SK-N-SH treated with all-trans-retinoic acid at 6 μM for 48 hours (cell line): ENCODE measurements around the gene VPS9D1.

Source experiments
- ATAC-seq: fragments of 200-7000 bp; cut with Tn5 transposase; 3 replicates; pipeline ENCODE4 v1.9.1; 2020; ENCODE audit warnings: mild to moderate bottlenecking, moderate library complexity
- ARNTL ChIP-seq: fragments of 450-650 bp; formaldehyde crosslinking; IDR thresholded peaks from 2 replicates; pipeline ENCODE4 v1.5.0; 2020; ENCODE audit warnings: low read depth, mild to moderate bottlenecking, moderate library complexity, borderline replicate concordance
- BACH2 ChIP-seq: fragments of 250-450 bp; sonication (Bioruptor Pico); IDR thresholded peaks from 2 replicates; pipeline ENCODE4 v1.9.0; 2021; ENCODE audit warnings: mild to moderate bottlenecking, borderline replicate concordance
- CSDC2 ChIP-seq: fragments of 250-450 bp; sonication (Bioruptor Pico); IDR thresholded peaks from 2 replicates; pipeline ENCODE4 v1.5.0; 2020; ENCODE audit warnings: mild to moderate bottlenecking, moderate library complexity
- ESRRG ChIP-seq: fragments of 250-450 bp; sonication (Bioruptor Pico); IDR thresholded peaks from 2 replicates; pipeline ENCODE4 v1.6.1; 2021; ENCODE audit warnings: mild to moderate bottlenecking
- GLIS3 ChIP-seq: fragments of 250-450 bp; sonication (Bioruptor Pico); IDR thresholded peaks from 2 replicates; pipeline ENCODE4 v1.5.0; 2020; ENCODE audit warnings: mild to moderate bottlenecking, moderate library complexity
- ISL1 ChIP-seq: fragments of 250-450 bp; sonication (Bioruptor Pico); IDR thresholded peaks from 2 replicates; pipeline ENCODE4 v2.1.2; 2022; ENCODE audit warnings: mild to moderate bottlenecking, moderate library complexity
- OSR1 ChIP-seq: fragments of 250-450 bp; sonication (Bioruptor Pico); IDR thresholded peaks from 2 replicates; pipeline ENCODE4 v1.8.0; 2022; ENCODE audit warnings: moderate library complexity, mild to moderate bottlenecking, inconsistent platforms
- PPARA ChIP-seq: fragments of 250-450 bp; sonication (Bioruptor Pico); IDR thresholded peaks from 2 replicates; pipeline ENCODE4 v1.5.0; 2020; ENCODE audit warnings: mild to moderate bottlenecking, borderline replicate concordance
- RARB ChIP-seq: fragments of 250-450 bp; sonication (Bioruptor Pico); IDR thresholded peaks from 2 replicates; pipeline ENCODE4 v1.8.0; 2021; ENCODE audit warnings: mild to moderate bottlenecking, moderate library complexity
- TCF4 ChIP-seq: fragments of 250-450 bp; sonication (Bioruptor Pico); IDR thresholded peaks from 2 replicates; pipeline ENCODE4 v1.8.0; 2021; ENCODE audit warnings: mild to moderate bottlenecking, moderate library complexity, borderline replicate concordance
- TOX ChIP-seq: fragments of 250-450 bp; sonication (Bioruptor Pico); IDR thresholded peaks from 2 replicates; pipeline ENCODE4 v1.8.0; 2021; ENCODE audit warnings: mild to moderate bottlenecking, moderate library complexity, borderline replicate concordance
- ZC3H10 ChIP-seq: fragments of 250-450 bp; sonication (Bioruptor Pico); IDR thresholded peaks from 2 replicates; pipeline ENCODE4 v1.5.1; 2021; ENCODE audit warnings: mild to moderate bottlenecking, moderate library complexity
- ZFP3 ChIP-seq: fragments of 250-450 bp; sonication (Bioruptor Pico); IDR thresholded peaks from 2 replicates; pipeline ENCODE4 v1.5.0; 2020; ENCODE audit warnings: mild to moderate bottlenecking, moderate library complexity
- ZFP30 ChIP-seq: fragments of 450-650 bp; formaldehyde crosslinking; IDR thresholded peaks from 2 replicates; pipeline ENCODE4 v1.5.0; 2022; ENCODE audit warnings: mild to moderate bottlenecking, moderate library complexity
- ZNF565 ChIP-seq: fragments of 450-650 bp; formaldehyde crosslinking; conservative IDR thresholded peaks from 2 replicates; pipeline ENCODE4 v1.5.0; 2020; ENCODE audit warnings: low read depth, mild to moderate bottlenecking, moderate library complexity
- ZNF8 ChIP-seq: fragments of 450-650 bp; formaldehyde crosslinking; IDR thresholded peaks from 2 replicates; pipeline ENCODE4 v1.5.0; 2020; ENCODE audit warnings: mild to moderate bottlenecking, moderate library complexity
- TF ChIP-seq, protein P1 (sequence below): fragments of 250-450 bp; sonication (Bioruptor Pico); IDR thresholded peaks from 2 replicates; pipeline ENCODE4 v1.5.0; 2020; ENCODE audit warnings: mild to moderate bottlenecking, moderate library complexity
- TF ChIP-seq, protein P2 (sequence below): fragments of 250-450 bp; sonication (Bioruptor Pico); IDR thresholded peaks from 2 replicates; pipeline ENCODE4 v1.8.0; 2020; ENCODE audit warnings: mild to moderate bottlenecking, moderate library complexity, borderline replicate concordance
- TF ChIP-seq, protein P3 (sequence below): fragments of 250-450 bp; sonication (Bioruptor Pico); IDR thresholded peaks from 2 replicates; pipeline ENCODE4 v1.5.1; 2021; ENCODE audit warnings: mild to moderate bottlenecking, moderate library complexity
- TF ChIP-seq, protein P4 (sequence below): fragments of 250-450 bp; sonication (Bioruptor Pico); IDR thresholded peaks from 2 replicates; pipeline ENCODE4 v1.5.1; 2020; ENCODE audit warnings: low read depth, mild to moderate bottlenecking, moderate library complexity
- TF ChIP-seq, protein P5 (sequence below): fragments of 250-450 bp; sonication (Bioruptor Pico); IDR thresholded peaks from 2 replicates; pipeline ENCODE4 v1.8.0; 2021; ENCODE audit warnings: low read depth, mild to moderate bottlenecking, moderate library complexity, borderline replicate concordance

VPS9D1 gene

DNA sequence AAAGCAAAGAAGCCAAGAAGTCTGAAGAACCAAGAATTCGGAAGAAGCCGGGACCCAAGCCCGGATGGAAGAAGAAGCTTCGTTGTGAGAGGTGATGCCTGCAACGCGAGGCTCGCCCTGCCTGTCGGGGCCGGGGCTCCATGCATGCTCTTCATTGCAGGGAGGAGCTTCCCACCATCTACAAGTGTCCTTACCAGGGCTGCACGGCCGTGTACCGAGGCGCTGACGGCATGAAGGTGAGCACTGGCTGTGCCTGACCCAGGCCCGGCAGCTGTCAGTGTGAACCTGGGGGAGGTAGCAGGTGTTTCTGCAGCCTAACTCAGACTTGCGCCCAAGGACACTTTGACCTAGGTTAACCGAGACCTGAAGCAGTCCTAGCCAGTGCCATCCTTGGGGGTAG is 12.6 kb upstream of the VPS9D1 start (continued):
- TF ChIP-seq, protein P1, sequence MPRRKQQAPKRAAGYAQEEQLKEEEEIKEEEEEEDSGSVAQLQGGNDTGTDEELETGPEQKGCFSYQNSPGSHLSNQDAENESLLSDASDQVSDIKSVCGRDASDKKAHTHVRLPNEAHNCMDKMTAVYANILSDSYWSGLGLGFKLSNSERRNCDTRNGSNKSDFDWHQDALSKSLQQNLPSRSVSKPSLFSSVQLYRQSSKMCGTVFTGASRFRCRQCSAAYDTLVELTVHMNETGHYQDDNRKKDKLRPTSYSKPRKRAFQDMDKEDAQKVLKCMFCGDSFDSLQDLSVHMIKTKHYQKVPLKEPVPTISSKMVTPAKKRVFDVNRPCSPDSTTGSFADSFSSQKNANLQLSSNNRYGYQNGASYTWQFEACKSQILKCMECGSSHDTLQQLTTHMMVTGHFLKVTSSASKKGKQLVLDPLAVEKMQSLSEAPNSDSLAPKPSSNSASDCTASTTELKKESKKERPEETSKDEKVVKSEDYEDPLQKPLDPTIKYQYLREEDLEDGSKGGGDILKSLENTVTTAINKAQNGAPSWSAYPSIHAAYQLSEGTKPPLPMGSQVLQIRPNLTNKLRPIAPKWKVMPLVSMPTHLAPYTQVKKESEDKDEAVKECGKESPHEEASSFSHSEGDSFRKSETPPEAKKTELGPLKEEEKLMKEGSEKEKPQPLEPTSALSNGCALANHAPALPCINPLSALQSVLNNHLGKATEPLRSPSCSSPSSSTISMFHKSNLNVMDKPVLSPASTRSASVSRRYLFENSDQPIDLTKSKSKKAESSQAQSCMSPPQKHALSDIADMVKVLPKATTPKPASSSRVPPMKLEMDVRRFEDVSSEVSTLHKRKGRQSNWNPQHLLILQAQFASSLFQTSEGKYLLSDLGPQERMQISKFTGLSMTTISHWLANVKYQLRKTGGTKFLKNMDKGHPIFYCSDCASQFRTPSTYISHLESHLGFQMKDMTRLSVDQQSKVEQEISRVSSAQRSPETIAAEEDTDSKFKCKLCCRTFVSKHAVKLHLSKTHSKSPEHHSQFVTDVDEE = no peak
- TF ChIP-seq, protein P2, sequence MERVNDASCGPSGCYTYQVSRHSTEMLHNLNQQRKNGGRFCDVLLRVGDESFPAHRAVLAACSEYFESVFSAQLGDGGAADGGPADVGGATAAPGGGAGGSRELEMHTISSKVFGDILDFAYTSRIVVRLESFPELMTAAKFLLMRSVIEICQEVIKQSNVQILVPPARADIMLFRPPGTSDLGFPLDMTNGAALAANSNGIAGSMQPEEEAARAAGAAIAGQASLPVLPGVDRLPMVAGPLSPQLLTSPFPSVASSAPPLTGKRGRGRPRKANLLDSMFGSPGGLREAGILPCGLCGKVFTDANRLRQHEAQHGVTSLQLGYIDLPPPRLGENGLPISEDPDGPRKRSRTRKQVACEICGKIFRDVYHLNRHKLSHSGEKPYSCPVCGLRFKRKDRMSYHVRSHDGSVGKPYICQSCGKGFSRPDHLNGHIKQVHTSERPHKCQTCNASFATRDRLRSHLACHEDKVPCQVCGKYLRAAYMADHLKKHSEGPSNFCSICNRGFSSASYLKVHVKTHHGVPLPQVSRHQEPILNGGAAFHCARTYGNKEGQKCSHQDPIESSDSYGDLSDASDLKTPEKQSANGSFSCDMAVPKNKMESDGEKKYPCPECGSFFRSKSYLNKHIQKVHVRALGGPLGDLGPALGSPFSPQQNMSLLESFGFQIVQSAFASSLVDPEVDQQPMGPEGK = no peak
- TF ChIP-seq RARB (CRISPR knock-in tag) (no peak), ESRRG (CRISPR knock-in tag) (no peak)

DNA sequence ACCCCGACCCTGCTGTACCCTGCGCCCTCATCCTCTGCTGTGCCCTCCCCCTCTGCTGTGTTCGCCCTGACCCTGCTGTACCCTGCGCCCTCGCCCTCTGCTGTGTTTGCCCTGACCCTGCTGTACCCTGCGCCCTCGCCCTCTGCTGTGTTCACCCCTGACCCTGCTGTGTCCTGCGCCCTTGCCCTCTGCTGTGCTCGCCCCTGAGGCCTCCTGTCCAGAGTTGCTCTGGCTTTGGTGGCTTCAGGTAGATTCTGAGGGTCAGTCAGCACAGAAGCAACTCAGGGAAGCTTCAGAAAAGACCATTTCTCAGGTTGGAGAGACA is 12.2 kb upstream of the VPS9D1 start:
- no peak for TF ChIP-seq CSDC2
- no peak for TF ChIP-seq BACH2 (CRISPR knock-in tag)
- no peak for TF ChIP-seq ZFP30 (CRISPR knock-in tag)
- no peak for TF ChIP-seq ARNTL (CRISPR knock-in tag)
- TF ChIP-seq, protein P1 = no peak
- TF ChIP-seq, protein P2 = no peak
- TF ChIP-seq, protein P3, sequence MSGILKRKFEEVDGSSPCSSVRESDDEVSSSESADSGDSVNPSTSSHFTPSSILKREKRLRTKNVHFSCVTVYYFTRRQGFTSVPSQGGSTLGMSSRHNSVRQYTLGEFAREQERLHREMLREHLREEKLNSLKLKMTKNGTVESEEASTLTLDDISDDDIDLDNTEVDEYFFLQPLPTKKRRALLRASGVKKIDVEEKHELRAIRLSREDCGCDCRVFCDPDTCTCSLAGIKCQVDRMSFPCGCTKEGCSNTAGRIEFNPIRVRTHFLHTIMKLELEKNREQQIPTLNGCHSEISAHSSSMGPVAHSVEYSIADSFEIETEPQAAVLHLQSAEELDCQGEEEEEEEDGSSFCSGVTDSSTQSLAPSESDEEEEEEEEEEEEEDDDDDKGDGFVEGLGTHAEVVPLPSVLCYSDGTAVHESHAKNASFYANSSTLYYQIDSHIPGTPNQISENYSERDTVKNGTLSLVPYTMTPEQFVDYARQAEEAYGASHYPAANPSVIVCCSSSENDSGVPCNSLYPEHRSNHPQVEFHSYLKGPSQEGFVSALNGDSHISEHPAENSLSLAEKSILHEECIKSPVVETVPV (CRISPR knock-in tag) = no peak
- TF ChIP-seq ISL1 = no peak
- TF ChIP-seq RARB (CRISPR knock-in tag) = no peak
- TF ChIP-seq, protein P4, sequence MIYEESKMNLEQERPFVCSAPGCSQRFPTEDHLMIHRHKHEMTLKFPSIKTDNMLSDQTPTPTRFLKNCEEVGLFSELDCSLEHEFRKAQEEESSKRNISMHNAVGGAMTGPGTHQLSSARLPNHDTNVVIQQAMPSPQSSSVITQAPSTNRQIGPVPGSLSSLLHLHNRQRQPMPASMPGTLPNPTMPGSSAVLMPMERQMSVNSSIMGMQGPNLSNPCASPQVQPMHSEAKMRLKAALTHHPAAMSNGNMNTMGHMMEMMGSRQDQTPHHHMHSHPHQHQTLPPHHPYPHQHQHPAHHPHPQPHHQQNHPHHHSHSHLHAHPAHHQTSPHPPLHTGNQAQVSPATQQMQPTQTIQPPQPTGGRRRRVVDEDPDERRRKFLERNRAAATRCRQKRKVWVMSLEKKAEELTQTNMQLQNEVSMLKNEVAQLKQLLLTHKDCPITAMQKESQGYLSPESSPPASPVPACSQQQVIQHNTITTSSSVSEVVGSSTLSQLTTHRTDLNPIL (CRISPR knock-in tag) = no peak
- no peak for TF ChIP-seq OSR1
- TF ChIP-seq ZC3H10 = no peak
- no peak for TF ChIP-seq TCF4
- TF ChIP-seq, protein P5, sequence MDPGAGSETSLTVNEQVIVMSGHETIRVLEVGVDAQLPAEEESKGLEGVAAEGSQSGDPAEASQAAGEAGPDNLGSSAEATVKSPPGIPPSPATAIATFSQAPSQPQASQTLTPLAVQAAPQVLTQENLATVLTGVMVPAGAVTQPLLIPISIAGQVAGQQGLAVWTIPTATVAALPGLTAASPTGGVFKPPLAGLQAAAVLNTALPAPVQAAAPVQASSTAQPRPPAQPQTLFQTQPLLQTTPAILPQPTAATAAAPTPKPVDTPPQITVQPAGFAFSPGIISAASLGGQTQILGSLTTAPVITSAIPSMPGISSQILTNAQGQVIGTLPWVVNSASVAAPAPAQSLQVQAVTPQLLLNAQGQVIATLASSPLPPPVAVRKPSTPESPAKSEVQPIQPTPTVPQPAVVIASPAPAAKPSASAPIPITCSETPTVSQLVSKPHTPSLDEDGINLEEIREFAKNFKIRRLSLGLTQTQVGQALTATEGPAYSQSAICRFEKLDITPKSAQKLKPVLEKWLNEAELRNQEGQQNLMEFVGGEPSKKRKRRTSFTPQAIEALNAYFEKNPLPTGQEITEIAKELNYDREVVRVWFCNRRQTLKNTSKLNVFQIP = no peak
- no peak for TF ChIP-seq ZFP3
- TF ChIP-seq TOX = no peak
- no peak for TF ChIP-seq ZNF565 (CRISPR knock-in tag)
- no peak for TF ChIP-seq ZNF8 (CRISPR knock-in tag)
- TF ChIP-seq GLIS3 (CRISPR knock-in tag) = no peak
- no peak for TF ChIP-seq PPARA
- ATAC-seq = no peak
